HEK293 (cell line): ENCODE results near the gene TDRD9.

ENCODE experiments used
- CTCF ChIP-seq: fragments of 450-650 bp; formaldehyde crosslinking; IDR thresholded peaks from 2 replicates; pipeline ENCODE4 v1.5.1; 2016; ENCODE audit warnings: missing biosample characterization, missing genetic modification characterization
- TF ChIP-seq, protein P1 (sequence below): fragments of 450-650 bp; formaldehyde crosslinking; IDR thresholded peaks from 2 replicates; pipeline ENCODE4 v1.5.1; 2016; ENCODE audit warnings: missing biosample characterization, missing genetic modification characterization
- TF ChIP-seq, protein P2 (sequence below): fragments of 450-650 bp; formaldehyde crosslinking; IDR thresholded peaks from 2 replicates; pipeline ENCODE4 v1.5.1; 2016; ENCODE audit warnings: missing biosample characterization, missing genetic modification characterization, borderline replicate concordance

- TF ChIP-seq, protein P1, sequence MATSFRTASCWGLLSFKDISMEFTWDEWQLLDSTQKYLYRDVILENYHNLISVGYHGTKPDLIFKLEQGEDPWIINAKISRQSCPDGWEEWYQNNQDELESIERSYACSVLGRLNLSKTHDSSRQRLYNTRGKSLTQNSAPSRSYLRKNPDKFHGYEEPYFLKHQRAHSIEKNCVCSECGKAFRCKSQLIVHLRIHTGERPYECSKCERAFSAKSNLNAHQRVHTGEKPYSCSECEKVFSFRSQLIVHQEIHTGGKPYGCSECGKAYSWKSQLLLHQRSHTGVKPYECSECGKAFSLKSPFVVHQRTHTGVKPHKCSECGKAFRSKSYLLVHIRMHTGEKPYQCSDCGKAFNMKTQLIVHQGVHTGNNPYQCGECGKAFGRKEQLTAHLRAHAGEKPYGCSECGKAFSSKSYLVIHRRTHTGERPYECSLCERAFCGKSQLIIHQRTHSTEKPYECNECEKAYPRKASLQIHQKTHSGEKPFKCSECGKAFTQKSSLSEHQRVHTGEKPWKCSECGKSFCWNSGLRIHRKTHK (tag by site-specific recombination), result no peak
- TF ChIP-seq CTCF, result no peak
- TF ChIP-seq, protein P2, sequence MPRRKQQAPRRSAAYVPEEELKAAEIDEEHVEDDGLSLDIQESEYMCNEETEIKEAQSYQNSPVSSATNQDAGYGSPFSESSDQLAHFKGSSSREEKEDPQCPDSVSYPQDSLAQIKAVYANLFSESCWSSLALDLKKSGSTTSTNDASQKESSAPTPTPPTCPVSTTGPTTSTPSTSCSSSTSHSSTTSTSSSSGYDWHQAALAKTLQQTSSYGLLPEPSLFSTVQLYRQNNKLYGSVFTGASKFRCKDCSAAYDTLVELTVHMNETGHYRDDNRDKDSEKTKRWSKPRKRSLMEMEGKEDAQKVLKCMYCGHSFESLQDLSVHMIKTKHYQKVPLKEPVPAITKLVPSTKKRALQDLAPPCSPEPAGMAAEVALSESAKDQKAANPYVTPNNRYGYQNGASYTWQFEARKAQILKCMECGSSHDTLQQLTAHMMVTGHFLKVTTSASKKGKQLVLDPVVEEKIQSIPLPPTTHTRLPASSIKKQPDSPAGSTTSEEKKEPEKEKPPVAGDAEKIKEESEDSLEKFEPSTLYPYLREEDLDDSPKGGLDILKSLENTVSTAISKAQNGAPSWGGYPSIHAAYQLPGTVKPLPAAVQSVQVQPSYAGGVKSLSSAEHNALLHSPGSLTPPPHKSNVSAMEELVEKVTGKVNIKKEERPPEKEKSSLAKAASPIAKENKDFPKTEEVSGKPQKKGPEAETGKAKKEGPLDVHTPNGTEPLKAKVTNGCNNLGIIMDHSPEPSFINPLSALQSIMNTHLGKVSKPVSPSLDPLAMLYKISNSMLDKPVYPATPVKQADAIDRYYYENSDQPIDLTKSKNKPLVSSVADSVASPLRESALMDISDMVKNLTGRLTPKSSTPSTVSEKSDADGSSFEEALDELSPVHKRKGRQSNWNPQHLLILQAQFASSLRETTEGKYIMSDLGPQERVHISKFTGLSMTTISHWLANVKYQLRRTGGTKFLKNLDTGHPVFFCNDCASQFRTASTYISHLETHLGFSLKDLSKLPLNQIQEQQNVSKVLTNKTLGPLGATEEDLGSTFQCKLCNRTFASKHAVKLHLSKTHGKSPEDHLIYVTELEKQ, result no peak
Measured at GRCh38 chr14:103891667-103892215, 36.5 kb upstream of the TDRD9 start.
